Nephron progenitor cell (in vitro differentiated cells): ENCODE data around the gene AP5S1.

Experiments
- DNase-seq: peaks from one replicate; pipeline ENCODE4 v3.0.0; 2021
- H3K27ac Mint-ChIP-seq: 2 replicates; pipeline ENCODE4 v1.8.0; 2021; ENCODE audit warnings: mild to moderate bottlenecking, moderate library complexity, mixed read lengths
- H3K27me3 Mint-ChIP-seq: 2 replicates; pipeline ENCODE4 v1.8.0; 2021; ENCODE audit warnings: mild to moderate bottlenecking, low read depth, mixed read lengths; ENCODE audit not compliant: poor library complexity
- H3K36me3 Mint-ChIP-seq: 2 replicates; pipeline ENCODE4 v1.8.0; 2021; ENCODE audit warnings: low read depth, mixed read lengths
- H3K4me1 Mint-ChIP-seq: 2 replicates; pipeline ENCODE4 v1.8.0; 2021; ENCODE audit warnings: mixed read lengths
- H3K4me3 Mint-ChIP-seq: 2 replicates; pipeline ENCODE4 v1.8.0; 2021; ENCODE audit warnings: mild to moderate bottlenecking, moderate library complexity, mixed read lengths
- H3K9me3 Mint-ChIP-seq: 2 replicates; pipeline ENCODE4 v1.8.0; 2021; ENCODE audit warnings: mild to moderate bottlenecking, moderate library complexity, mixed read lengths
- TF ChIP-seq, protein P1 (sequence below): fragments of 200-600 bp; sonication (generic); IDR thresholded peaks from 2 replicates; pipeline ENCODE4 v1.5.0; 2021; ENCODE audit warnings: antibody characterized with exemption

Gene AP5S1, protein sequence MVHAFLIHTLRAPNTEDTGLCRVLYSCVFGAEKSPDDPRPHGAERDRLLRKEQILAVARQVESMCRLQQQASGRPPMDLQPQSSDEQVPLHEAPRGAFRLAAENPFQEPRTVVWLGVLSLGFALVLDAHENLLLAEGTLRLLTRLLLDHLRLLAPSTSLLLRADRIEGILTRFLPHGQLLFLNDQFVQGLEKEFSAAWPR

DNA sequence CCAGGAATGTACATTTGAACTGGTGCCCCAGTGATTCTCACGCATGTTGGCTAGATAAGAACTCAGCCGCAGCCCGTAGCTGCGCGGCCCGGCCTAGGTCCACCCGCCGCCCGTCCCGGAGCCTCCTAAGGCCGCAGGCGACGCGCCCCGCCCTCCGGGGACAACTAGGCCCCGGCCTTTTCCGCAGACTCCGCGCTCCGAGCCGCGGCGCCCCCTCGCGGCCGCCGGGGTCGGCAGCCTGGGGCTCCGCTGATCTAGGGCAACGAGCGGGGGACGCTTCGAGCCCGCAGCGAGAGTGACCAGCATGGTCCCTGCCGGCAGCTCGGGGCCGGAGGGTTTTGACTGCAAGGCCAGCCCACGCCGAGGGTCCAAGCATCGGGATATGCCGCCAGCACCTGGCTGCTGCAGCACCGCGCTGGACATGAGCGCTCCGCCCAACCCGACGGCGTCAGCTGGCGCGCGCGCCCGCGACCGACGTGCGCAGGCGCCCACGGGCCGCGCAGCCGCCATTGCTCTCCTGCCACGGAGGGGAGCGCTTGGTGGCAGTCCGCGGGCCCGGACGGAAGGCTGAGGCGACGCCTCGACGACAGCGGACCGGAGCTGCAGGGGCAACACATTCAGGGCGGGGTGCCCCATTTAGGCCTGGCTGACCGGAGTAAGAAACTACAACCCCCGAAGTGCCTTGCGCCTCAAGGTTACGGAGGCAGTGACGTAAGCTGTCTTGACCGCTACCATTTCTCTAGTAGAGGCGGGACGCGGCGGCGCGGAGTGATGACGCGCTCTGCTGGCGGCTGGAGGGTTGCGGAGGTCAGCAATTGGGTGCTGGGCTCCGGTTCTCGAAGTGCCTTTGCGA lies at the start of gene AP5S1:
AP5S1 (plus strand) TSS at position 500 of the 853 bp plus-strand sequence. CDS start 1,571 bp downstream, outside the sequence.
- peaks cover 9% of the 10 kb centered on the region for H3K27me3 Mint-ChIP-seq
- peak within 1 kb of the TSS; percentile 97 for H3K27ac Mint-ChIP-seq
- peak; percentile 97 for DNase-seq
- peak within 1 kb of the TSS; percentile 90 for H3K4me3 Mint-ChIP-seq
- no peaks in the 10 kb centered on the region for H3K36me3 Mint-ChIP-seq
- TF ChIP-seq, protein P1, sequence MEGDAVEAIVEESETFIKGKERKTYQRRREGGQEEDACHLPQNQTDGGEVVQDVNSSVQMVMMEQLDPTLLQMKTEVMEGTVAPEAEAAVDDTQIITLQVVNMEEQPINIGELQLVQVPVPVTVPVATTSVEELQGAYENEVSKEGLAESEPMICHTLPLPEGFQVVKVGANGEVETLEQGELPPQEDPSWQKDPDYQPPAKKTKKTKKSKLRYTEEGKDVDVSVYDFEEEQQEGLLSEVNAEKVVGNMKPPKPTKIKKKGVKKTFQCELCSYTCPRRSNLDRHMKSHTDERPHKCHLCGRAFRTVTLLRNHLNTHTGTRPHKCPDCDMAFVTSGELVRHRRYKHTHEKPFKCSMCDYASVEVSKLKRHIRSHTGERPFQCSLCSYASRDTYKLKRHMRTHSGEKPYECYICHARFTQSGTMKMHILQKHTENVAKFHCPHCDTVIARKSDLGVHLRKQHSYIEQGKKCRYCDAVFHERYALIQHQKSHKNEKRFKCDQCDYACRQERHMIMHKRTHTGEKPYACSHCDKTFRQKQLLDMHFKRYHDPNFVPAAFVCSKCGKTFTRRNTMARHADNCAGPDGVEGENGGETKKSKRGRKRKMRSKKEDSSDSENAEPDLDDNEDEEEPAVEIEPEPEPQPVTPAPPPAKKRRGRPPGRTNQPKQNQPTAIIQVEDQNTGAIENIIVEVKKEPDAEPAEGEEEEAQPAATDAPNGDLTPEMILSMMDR: peak; percentile 92
- no peaks in the 10 kb centered on the region for H3K9me3 Mint-ChIP-seq
- peaks cover 32% of the 10 kb centered on the region for H3K4me1 Mint-ChIP-seq

DNA sequence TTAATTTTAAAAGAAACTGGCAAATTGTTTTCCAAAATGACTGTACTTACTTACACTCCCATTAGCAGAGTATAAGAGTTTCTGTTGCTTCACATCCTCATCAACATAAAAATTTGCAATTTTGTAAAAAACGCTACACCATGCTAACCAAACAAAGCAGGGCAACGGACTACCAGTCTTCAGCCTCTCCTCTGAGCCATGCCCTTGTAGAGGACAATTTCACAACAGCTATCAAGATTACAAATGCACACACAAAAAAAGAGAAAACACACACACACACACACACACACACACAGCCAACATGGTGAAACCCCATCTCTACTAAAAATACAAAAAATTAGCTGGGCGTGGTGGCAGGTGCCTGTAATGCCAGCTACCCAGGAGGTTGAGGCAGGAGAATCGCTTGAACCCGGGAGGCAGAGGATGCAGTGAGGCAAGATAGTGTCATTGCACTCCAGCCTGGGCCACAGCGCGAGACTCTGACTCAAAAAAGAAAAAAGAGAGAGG lies 48.7 kb upstream of the AP5S1 start:
- no peak overlapping the region for H3K27ac Mint-ChIP-seq
- no peak for DNase-seq
- no peaks in the 10 kb centered on the region for H3K36me3 Mint-ChIP-seq
- TF ChIP-seq, protein P1: no peak
- H3K27me3 Mint-ChIP-seq: peaks cover 36% of the 10 kb centered on the region
- H3K4me1 Mint-ChIP-seq: peaks cover 17% of the 10 kb centered on the region
- H3K9me3 Mint-ChIP-seq: no peaks in the 10 kb centered on the region
- H3K4me3 Mint-ChIP-seq: no peak overlapping the region

DNA sequence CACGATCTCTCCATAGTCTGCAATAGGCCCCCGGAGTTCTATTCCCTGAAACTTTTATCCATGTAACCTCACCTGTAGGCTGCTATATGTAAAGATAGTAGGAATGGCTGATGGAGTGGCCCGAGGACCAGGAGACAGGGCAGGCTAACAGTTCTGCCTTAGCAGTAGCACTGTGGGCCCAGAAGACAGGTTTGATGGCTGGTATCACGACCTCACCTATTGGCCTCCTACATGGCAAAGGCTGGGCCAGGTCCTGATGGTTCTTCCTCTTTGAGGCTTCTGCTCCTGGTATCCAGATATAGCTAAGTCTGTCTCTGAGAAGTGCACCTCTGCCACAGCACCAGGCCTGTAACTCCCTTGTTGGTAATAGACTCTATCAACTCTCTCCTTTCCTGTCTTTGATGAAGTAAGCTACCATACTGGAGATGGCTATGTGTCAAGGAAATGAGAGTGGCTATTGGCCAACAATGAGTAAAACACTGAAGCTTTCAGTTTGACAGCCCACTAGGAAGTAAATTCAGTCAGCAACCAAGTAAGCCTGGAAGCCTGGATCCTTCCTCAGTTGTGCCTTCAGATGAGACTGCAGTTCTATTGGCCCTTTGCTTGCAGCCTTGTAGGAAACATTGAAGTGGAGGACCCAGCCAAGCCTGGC lies 44.8 kb upstream of the AP5S1 start:
- DNase-seq: no peak
- Mint-ChIP-seq H3K4me3 (no peak overlapping the region), H3K27me3 (peaks cover 76% of the 10 kb centered on the region), H3K9me3 (no peaks in the 10 kb centered on the region), H3K27ac (no peak overlapping the region), H3K36me3 (no peaks in the 10 kb centered on the region), H3K4me1 (peaks cover 10% of the 10 kb centered on the region)
- TF ChIP-seq, protein P1: no peak

DNA sequence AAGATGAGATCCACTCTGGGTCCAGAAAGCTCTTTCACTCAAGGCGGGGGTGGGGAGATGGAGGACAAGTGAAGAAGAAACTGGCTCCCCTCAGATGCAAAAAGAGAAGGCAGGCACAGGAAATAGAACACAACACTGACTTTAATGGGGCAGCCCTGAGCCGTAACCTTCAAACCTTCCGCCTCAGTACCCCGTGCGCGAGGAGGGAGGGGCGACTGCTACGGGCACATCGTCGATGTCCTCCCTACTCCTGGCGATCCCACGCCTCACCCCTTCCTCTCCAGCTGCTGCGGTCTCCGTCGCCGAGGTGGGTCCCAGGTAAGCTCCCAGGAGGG lies 43.0 kb upstream of the AP5S1 start:
- no peak for DNase-seq
- peaks cover 81% of the 10 kb centered on the region for H3K27me3 Mint-ChIP-seq
- TF ChIP-seq, protein P1: no peak
- no peaks in the 10 kb centered on the region for H3K9me3 Mint-ChIP-seq
- H3K4me1 Mint-ChIP-seq: peaks cover 21% of the 10 kb centered on the region
- H3K27ac Mint-ChIP-seq: no peak overlapping the region
- no peaks in the 10 kb centered on the region for H3K36me3 Mint-ChIP-seq
- peak overlapping the region; percentile 74 for H3K4me3 Mint-ChIP-seq

DNA sequence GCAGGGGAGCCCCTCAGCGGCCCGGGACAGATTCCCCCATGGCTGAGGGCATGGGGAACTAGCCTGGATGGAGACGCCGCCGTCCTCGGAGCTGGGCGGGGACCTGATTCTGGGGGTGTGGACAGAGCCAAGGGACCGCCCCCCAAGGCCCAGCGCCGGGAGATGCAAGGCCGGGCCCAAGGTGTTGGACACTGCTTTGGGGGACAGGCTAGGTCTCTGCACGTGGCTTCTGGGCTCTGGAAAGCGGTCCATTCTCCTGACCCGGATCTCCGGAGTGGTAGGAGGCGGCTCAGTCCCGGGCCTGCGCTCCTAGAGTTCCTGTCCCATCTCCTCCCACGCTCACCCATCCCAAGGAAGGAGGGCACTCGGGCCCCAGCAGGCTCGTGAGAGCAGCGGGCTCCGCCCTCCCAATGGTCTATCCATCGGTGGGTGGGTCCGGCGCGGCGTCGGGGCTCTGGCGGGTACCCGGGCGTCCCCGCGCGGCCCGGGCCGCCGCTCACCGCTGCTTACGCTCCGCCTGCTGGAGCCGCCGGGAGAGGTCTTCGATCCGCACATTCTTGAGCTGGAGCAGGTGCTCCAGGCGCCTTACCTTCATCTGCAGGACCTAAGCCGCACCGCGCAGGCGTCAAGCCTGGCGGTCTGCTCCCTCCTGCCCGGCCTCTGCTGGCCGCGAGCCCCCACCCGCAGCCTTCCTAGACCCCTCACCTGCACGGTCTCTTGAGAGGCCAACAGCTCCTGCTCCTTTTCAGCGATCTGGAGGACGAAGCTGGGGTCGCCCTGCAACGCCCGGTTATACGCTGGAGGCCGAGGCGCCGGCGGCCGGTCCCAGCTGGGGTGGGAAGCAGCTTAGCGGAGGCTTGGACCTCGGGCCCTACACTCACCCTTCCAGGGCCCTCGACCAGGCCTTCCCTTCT lies 42.4 kb upstream of the AP5S1 start:
- peaks cover 26% of the 10 kb centered on the region for H3K4me1 Mint-ChIP-seq
- H3K36me3 Mint-ChIP-seq: no peaks in the 10 kb centered on the region
- DNase-seq: peak; percentile 68
- H3K27ac Mint-ChIP-seq: no peak overlapping the region
- H3K4me3 Mint-ChIP-seq: peak overlapping the region; percentile 75
- TF ChIP-seq, protein P1: no peak
- peaks cover 78% of the 10 kb centered on the region for H3K27me3 Mint-ChIP-seq
- H3K9me3 Mint-ChIP-seq: no peaks in the 10 kb centered on the region
